ENCODE data around the gene RBM46. TPM values are rescaled to one million over a fixed set of nuclear protein-coding genes. Genes with fewer than 3 reads are reported as not detected.
A peak's percentile ranks its signal among the peaks of the same experiment; 100 is the strongest.

RBM46 gene
- total and polyA plus RNA-seq, 2 donors from 2014 or later, result not detected

DNA sequence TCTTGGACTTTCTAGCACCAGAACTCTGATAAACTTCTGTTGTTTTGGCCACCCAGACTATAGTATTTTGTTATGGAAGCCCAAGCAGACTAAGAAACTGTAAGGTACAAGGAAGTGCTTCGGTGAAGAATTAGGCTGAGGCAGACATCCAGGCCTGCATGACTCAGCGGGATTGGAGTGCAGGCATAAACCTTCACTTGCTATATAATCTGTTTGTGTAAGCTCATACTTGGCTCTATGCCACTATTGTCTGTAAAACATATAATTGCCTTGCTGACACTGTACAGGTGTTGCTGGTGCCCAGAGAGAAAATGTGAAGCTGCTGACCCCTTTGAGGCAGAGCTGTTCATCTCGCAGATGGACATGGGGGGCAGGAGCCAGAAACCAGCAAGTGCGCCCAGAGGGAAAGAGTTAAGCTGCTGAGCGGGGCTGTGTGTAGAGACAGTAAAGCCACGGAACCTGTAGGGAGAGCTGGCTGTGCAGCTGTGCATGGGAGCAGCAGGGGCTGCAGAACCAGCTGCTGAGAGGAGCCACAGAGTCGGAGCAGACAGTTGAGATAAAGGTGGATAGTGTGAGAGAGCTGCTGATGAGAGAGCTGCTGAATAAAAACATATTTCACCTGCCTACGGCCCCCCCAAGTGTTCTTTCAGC, 96.2 kb downstream of the RBM46 start:
- FAIRE-seq, result no peak
- H3K27me3 ChIP-seq (ENCODE audit: control insufficient read depth, insufficient read depth, low read length), result no peaks in the 10 kb centered on the region
- no peak overlapping the region for H3K4me3 ChIP-seq (ENCODE audit: low read length in 3 of 3)
- DNase-seq, result peak in 2 of 5 donors; percentile 1 to 3
- H3K27ac ChIP-seq (ENCODE audit: low read depth in 2 of 2, low read length in 2 of 2), result no peak overlapping the region
- H3K9ac ChIP-seq (ENCODE audit: low read length in 3 of 3), result no peak overlapping the region
- H3K9me3 ChIP-seq (ENCODE audit: control insufficient read depth in 2 of 3, insufficient read depth in 1 of 3, low read length in 3 of 3), result peaks cover 0 to 8% (median 3%) of the 10 kb centered on the region in 3 donors
- intact Hi-C loops (cut with DNase I), result no loop called here
- TF ChIP-seq, protein P1, sequence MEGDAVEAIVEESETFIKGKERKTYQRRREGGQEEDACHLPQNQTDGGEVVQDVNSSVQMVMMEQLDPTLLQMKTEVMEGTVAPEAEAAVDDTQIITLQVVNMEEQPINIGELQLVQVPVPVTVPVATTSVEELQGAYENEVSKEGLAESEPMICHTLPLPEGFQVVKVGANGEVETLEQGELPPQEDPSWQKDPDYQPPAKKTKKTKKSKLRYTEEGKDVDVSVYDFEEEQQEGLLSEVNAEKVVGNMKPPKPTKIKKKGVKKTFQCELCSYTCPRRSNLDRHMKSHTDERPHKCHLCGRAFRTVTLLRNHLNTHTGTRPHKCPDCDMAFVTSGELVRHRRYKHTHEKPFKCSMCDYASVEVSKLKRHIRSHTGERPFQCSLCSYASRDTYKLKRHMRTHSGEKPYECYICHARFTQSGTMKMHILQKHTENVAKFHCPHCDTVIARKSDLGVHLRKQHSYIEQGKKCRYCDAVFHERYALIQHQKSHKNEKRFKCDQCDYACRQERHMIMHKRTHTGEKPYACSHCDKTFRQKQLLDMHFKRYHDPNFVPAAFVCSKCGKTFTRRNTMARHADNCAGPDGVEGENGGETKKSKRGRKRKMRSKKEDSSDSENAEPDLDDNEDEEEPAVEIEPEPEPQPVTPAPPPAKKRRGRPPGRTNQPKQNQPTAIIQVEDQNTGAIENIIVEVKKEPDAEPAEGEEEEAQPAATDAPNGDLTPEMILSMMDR (IDR thresholded peaks at IDR 0.05; ENCODE audit: borderline replicate concordance, extremely low read depth, insufficient read depth), result no peak
- H3K4me1 ChIP-seq (ENCODE audit: control insufficient read depth in 2 of 3, insufficient read depth in 2 of 3, low read depth in 1 of 3, low read length in 3 of 3), result no peaks in the 10 kb centered on the region
- H3K36me3 ChIP-seq (ENCODE audit: control insufficient read depth in 2 of 3, insufficient read depth in 3 of 3, low read length in 3 of 3), result no peaks in the 10 kb centered on the region

Other genes with a start within 250 kb of the RBM46 start
- gene PLRG1, start 230.9 kb upstream of the RBM46 start, total RNA-seq, result 69.7 TPM
- gene PLRG1, start 230.9 kb upstream of the RBM46 start, polyA plus RNA-seq (ENCODE audit: insufficient read depth, low read depth, low replicate concordance), result 54.6 TPM
- gene FGB, start 218.3 kb upstream of the RBM46 start, total RNA-seq, result 42.5 TPM
- 23.5 TPM for gene FGB, start 218.3 kb upstream of the RBM46 start, polyA plus RNA-seq (ENCODE audit: insufficient read depth, low read depth, low replicate concordance)
- 6.1 TPM for gene FGA, start 190.5 kb upstream of the RBM46 start, total RNA-seq
- gene FGA, start 190.5 kb upstream of the RBM46 start, polyA plus RNA-seq (ENCODE audit: insufficient read depth, low read depth, low replicate concordance), result 5.3 TPM
- gene FGG, start 168.6 kb upstream of the RBM46 start, total RNA-seq, result 2.8 TPM
- 1.8 TPM for gene FGG, start 168.6 kb upstream of the RBM46 start, polyA plus RNA-seq (ENCODE audit: insufficient read depth, low read depth, low replicate concordance)
- 0.72 TPM for gene LRAT, start 37.3 kb upstream of the RBM46 start, total RNA-seq
- gene LRAT, start 37.3 kb upstream of the RBM46 start, polyA plus RNA-seq (ENCODE audit: insufficient read depth, low read depth, low replicate concordance), result 0.15 TPM

Data from kidney (tissue), 14 donors.